ENCODE data around the gene LRIG1. TPM values are rescaled to one million over a fixed set of nuclear protein-coding genes. Genes with fewer than 3 reads are reported as not detected.
A peak's percentile ranks its signal among the peaks of the same experiment; 100 is the strongest.

The LRIG1 gene, protein sequence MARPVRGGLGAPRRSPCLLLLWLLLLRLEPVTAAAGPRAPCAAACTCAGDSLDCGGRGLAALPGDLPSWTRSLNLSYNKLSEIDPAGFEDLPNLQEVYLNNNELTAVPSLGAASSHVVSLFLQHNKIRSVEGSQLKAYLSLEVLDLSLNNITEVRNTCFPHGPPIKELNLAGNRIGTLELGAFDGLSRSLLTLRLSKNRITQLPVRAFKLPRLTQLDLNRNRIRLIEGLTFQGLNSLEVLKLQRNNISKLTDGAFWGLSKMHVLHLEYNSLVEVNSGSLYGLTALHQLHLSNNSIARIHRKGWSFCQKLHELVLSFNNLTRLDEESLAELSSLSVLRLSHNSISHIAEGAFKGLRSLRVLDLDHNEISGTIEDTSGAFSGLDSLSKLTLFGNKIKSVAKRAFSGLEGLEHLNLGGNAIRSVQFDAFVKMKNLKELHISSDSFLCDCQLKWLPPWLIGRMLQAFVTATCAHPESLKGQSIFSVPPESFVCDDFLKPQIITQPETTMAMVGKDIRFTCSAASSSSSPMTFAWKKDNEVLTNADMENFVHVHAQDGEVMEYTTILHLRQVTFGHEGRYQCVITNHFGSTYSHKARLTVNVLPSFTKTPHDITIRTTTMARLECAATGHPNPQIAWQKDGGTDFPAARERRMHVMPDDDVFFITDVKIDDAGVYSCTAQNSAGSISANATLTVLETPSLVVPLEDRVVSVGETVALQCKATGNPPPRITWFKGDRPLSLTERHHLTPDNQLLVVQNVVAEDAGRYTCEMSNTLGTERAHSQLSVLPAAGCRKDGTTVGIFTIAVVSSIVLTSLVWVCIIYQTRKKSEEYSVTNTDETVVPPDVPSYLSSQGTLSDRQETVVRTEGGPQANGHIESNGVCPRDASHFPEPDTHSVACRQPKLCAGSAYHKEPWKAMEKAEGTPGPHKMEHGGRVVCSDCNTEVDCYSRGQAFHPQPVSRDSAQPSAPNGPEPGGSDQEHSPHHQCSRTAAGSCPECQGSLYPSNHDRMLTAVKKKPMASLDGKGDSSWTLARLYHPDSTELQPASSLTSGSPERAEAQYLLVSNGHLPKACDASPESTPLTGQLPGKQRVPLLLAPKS
- 5.8 TPM for polyA plus RNA-seq (2013)

DNA sequence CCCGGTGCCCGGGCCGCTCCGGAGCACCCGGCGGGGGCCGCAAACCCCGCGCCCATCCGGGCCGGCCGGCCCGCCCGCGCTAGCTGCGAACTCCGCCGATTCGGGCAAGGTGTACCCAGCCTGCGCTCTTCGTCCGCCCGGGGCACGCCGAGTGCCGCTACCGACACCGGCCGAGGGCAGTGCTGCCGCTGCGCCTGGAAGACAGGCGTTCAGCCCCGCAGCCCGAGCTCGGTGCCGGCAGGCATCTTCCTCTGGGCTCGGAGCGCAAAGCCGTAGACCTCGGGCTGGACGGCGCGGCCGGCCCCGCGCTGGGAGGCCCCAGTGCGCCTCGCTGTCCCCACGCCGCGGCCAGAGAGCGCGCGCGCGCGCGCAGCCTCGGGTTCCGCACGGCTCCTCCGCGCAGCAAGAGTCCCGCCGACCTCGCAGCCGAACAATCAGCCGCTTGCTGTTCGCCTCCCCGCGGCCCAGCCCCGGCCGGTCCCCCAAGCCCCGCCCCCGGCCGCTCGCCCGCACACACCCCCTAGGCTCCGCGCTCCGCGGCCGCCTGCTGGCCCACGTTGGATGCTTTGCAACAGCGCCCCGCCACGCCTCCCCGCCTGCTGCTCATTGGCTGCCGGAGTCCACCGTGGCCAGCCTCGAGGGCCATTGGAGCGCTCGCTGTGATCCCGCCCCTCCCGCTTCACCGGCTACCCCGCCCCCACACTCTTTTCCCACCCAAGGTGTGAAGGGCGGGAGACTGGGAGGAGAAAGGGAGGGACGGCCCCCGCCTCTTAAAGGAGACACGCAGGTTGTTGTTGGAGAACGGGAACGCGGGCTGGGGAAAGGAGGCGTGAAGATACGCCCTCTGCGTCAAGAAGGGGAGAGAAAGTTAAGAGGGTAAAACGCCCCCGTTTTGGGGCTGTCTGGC, at the start of gene LRIG1:
Gene LRIG1, minus strand, starts transcription at position 447 of the 907 bp plus-strand sequence. CDS start 615 bp downstream, outside the sequence.
- CTCF ChIA-PET, result no interaction called here
- WGBS (ENCODE audit: insufficient coverage), result under 1% methylated on average over 81 of the region's 109 CpGs
- H3K4me3 ChIP-seq (ENCODE audit: control insufficient read depth in 1 of 7, extremely low read depth in 1 of 7, insufficient read depth in 4 of 7, low read depth in 2 of 7, low read length in 6 of 7), result peak within 1 kb of the TSS; percentile 64 to 89 (median 78)
- peaks cover 0 to 11% (median 0%) of the 10 kb centered on the region in 5 experiments for H3K27me3 ChIP-seq (replicated peaks in 2 of 5; ENCODE audit: control insufficient read depth in 4 of 5, insufficient read depth in 5 of 5, low read length in 4 of 5)
- POLR2A ChIA-PET, result interaction anchor here (2.0 kb wide), 1 partner anchor 17 kb away, joined by 8 read pairs; no protein-coding TSS in a partner anchor
- H3K36me3 ChIP-seq (ENCODE audit: control insufficient read depth in 4 of 4, insufficient read depth in 4 of 4, low read length in 3 of 4), result no peaks in the 10 kb centered on the region
- peak; percentile 96 to 98 (median 97) for DNase-seq
- no peak within 1 kb of the TSS for H3K27ac ChIP-seq (ENCODE audit: insufficient read depth in 1 of 2, low read depth in 1 of 2, low read length in 2 of 2, poor library complexity in 1 of 2, severe bottlenecking in 2 of 2)
- H3K9me3 ChIP-seq (ENCODE audit: control extremely low read depth in 1 of 5, control insufficient read depth in 4 of 5, insufficient read depth in 2 of 5, low read depth in 1 of 5, low read length in 4 of 5), result no peaks in the 10 kb centered on the region
- H3K4me1 ChIP-seq (ENCODE audit: control extremely low read depth in 1 of 4, control insufficient read depth in 4 of 4, insufficient read depth in 4 of 4, low read length in 3 of 4), result peaks cover 13 to 40% (median 19%) of the 10 kb centered on the region in 4 experiments

DNA sequence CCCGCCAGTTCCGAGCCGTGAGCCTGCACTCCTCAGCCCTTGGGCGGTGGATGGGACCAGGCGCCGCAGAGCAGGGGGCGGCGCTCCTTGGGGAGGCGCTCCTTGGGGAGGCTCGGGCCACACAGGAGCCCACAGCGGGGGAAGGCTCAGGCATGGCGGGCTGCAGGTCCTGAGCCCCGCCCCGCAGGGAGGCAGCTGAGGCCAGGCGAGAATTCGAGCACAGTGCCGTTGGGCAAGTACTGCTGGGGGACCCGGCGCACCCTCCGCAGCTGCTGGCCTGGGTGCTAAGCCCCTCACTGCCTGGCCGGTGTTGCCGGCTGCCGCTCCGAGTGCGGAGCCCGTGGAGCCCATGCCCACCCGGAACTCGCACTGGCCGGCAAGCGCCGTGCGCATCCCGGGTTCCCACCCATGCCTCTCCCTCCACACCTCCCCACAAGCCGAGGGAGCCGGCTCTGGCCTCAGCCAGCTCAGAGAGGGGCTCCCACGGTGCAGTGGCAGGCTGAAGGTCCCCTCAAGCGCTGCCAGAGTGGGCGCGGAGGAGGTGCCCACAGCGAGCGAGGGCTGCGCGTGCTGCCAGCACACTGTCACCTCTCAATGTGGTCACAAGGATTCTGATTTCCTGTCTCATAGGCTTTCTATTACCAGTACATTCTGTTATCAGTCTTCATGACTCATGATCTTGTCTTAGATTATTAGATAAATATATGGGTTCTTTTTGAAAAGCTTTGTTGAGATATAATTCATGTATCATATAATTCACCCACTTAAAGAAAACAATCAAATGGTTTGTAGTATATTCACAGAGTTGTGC, 44.0 kb upstream of the LRIG1 start:
- Histone ChIP-seq H3K36me3 (ENCODE audit: control insufficient read depth in 4 of 4, insufficient read depth in 4 of 4, low read length in 3 of 4) (no peaks in the 10 kb centered on the region), H3K27me3 (replicated peaks in 2 of 5; ENCODE audit: control insufficient read depth in 4 of 5, insufficient read depth in 5 of 5, low read length in 4 of 5) (no peaks in the 10 kb centered on the region), H3K9me3 (ENCODE audit: control extremely low read depth in 1 of 5, control insufficient read depth in 4 of 5, insufficient read depth in 2 of 5, low read depth in 1 of 5, low read length in 4 of 5) (no peaks in the 10 kb centered on the region), H3K4me3 (ENCODE audit: control insufficient read depth in 1 of 7, extremely low read depth in 1 of 7, insufficient read depth in 4 of 7, low read depth in 2 of 7, low read length in 6 of 7) (no peak overlapping the region), H3K4me1 (ENCODE audit: control extremely low read depth in 1 of 4, control insufficient read depth in 4 of 4, insufficient read depth in 4 of 4, low read length in 3 of 4) (no peaks in the 10 kb centered on the region), H3K27ac (ENCODE audit: insufficient read depth in 1 of 2, low read depth in 1 of 2, low read length in 2 of 2, poor library complexity in 1 of 2, severe bottlenecking in 2 of 2) (no peak overlapping the region)
- ChIA-PET CTCF (no interaction called here), POLR2A (interaction anchor here (0.6 kb wide), 1 partner anchor 259 kb away, joined by 3 read pairs; no protein-coding TSS in a partner anchor)
- WGBS (ENCODE audit: insufficient coverage), result over 99% methylated on average over 42 of the region's 43 CpGs
- DNase-seq, result no peak

DNA sequence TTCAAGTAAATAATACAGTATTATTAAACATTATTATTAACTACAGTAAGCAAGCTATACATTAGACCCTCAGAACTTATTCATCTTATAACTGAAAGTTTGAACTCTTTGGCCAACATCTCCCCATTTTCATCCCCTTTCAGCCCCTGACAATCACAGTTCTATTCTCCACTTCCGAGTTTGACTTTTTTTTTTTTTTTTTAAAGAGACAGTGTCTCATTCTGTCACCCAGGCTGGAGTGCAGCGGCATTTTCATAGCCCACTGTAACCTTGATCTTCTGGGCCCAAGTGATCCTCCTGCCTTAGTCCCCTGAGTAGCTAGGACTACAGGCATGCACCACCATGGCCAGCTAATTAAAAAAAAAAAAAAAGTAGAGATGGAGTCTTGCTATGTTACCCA, 41.3 kb upstream of the LRIG1 start:
- ChIA-PET CTCF (interaction anchor here (0.6 to 1.2 kb wide), 2 partner anchors 12 to 79 kb away, joined by 3 read pairs; no protein-coding TSS in a partner anchor), POLR2A (no interaction called here)
- no peak for DNase-seq
- Histone ChIP-seq H3K36me3 (ENCODE audit: control insufficient read depth in 4 of 4, insufficient read depth in 4 of 4, low read length in 3 of 4) (no peaks in the 10 kb centered on the region), H3K27me3 (replicated peaks in 2 of 5; ENCODE audit: control insufficient read depth in 4 of 5, insufficient read depth in 5 of 5, low read length in 4 of 5) (no peaks in the 10 kb centered on the region), H3K9me3 (ENCODE audit: control extremely low read depth in 1 of 5, control insufficient read depth in 4 of 5, insufficient read depth in 2 of 5, low read depth in 1 of 5, low read length in 4 of 5) (no peaks in the 10 kb centered on the region), H3K4me3 (ENCODE audit: control insufficient read depth in 1 of 7, extremely low read depth in 1 of 7, insufficient read depth in 4 of 7, low read depth in 2 of 7, low read length in 6 of 7) (no peak overlapping the region), H3K27ac (ENCODE audit: insufficient read depth in 1 of 2, low read depth in 1 of 2, low read length in 2 of 2, poor library complexity in 1 of 2, severe bottlenecking in 2 of 2) (no peak overlapping the region), H3K4me1 (ENCODE audit: control extremely low read depth in 1 of 4, control insufficient read depth in 4 of 4, insufficient read depth in 4 of 4, low read length in 3 of 4) (no peaks in the 10 kb centered on the region)
- 100% methylated on average over 1 of the region's 2 CpGs for WGBS (ENCODE audit: insufficient coverage)

DNA sequence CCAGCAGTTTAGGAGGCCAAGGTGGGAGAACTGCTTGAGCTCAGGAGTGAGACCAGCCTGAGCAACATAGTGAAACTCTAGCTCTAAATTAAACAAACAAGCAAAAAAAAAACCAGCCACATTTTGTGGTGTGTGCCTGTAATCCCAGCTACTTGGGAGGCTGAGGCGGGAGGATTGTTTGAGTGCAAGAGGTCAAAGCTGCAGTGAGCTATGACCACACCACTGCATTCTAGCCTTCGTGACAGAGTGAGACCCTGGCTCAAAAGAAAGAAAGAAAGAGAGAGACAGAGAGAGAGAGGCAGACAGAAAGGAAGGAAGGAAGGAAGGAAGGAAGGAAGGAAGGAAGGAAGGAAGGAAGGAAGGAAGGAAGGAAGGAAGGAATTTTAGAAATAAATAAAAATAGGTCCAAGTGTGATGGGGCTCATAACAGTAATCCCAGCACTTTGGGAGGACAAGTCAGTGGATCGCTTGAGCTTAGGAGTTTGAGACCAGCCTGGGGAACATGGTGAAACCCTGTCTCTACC, 38.7 kb upstream of the LRIG1 start:
- no peak for DNase-seq
- Histone ChIP-seq H3K36me3 (ENCODE audit: control insufficient read depth in 4 of 4, insufficient read depth in 4 of 4, low read length in 3 of 4) (no peaks in the 10 kb centered on the region), H3K27ac (ENCODE audit: insufficient read depth in 1 of 2, low read depth in 1 of 2, low read length in 2 of 2, poor library complexity in 1 of 2, severe bottlenecking in 2 of 2) (no peak overlapping the region), H3K4me3 (ENCODE audit: control insufficient read depth in 1 of 7, extremely low read depth in 1 of 7, insufficient read depth in 4 of 7, low read depth in 2 of 7, low read length in 6 of 7) (no peak overlapping the region), H3K27me3 (replicated peaks in 2 of 5; ENCODE audit: control insufficient read depth in 4 of 5, insufficient read depth in 5 of 5, low read length in 4 of 5) (no peaks in the 10 kb centered on the region), H3K4me1 (ENCODE audit: control extremely low read depth in 1 of 4, control insufficient read depth in 4 of 4, insufficient read depth in 4 of 4, low read length in 3 of 4) (no peaks in the 10 kb centered on the region), H3K9me3 (ENCODE audit: control extremely low read depth in 1 of 5, control insufficient read depth in 4 of 5, insufficient read depth in 2 of 5, low read depth in 1 of 5, low read length in 4 of 5) (no peaks in the 10 kb centered on the region)
- CTCF ChIA-PET, result no interaction called here
- WGBS (ENCODE audit: insufficient coverage), result 100% methylated on average over 2 of the region's 3 CpGs
- POLR2A ChIA-PET, result no interaction called here

DNA sequence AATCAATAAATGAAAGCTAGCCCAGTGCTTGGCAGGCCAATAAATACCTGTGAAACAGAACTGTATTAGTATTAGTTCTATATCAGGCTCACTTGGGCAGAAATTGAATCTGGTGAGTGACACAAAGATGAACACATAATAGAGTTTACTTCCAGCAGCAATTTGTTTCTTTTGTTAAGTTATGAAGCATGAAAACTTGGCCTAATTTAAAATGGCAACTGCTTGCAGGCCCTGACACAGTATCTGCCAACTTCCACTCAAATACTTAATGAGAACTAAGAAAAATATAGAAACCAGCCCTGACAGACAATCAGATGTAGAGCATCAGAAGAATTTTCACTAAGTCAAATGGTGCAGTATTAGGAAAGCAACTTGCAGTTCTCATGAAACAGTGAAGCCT, 37.6 kb upstream of the LRIG1 start:
- H3K4me1 ChIP-seq (ENCODE audit: control extremely low read depth in 1 of 4, control insufficient read depth in 4 of 4, insufficient read depth in 4 of 4, low read length in 3 of 4), result no peaks in the 10 kb centered on the region
- H3K9me3 ChIP-seq (ENCODE audit: control extremely low read depth in 1 of 5, control insufficient read depth in 4 of 5, insufficient read depth in 2 of 5, low read depth in 1 of 5, low read length in 4 of 5), result no peaks in the 10 kb centered on the region
- H3K4me3 ChIP-seq (ENCODE audit: control insufficient read depth in 1 of 7, extremely low read depth in 1 of 7, insufficient read depth in 4 of 7, low read depth in 2 of 7, low read length in 6 of 7), result no peak overlapping the region
- no peak overlapping the region for H3K27ac ChIP-seq (ENCODE audit: insufficient read depth in 1 of 2, low read depth in 1 of 2, low read length in 2 of 2, poor library complexity in 1 of 2, severe bottlenecking in 2 of 2)
- H3K27me3 ChIP-seq (replicated peaks in 2 of 5; ENCODE audit: control insufficient read depth in 4 of 5, insufficient read depth in 5 of 5, low read length in 4 of 5), result no peaks in the 10 kb centered on the region
- no peaks in the 10 kb centered on the region for H3K36me3 ChIP-seq (ENCODE audit: control insufficient read depth in 4 of 4, insufficient read depth in 4 of 4, low read length in 3 of 4)
- DNase-seq, result no peak
- ChIA-PET POLR2A (no interaction called here), CTCF (interaction anchor here (1.0 kb wide), 1 partner anchor 12 kb away, joined by 3 read pairs; no protein-coding TSS in a partner anchor)

DNA sequence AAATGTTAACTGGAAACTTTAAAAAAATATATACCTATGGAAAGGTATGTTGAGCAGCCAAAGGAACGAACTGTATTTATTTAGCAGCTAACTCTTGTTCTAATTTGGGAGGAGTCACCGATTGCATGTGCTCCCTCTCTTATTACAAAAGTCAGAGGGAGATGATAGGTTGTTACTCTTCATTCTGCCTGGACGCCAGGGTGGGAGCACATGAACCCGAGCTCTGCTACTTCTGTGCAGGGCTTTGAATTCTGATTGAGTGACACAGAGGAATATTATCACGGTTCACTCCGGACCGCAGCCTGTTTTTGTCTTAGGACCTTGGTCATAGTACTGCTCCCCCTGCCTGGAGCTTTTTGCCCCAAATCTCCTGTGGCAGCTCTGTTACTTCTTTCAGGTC, 36.9 kb upstream of the LRIG1 start:
- ChIA-PET CTCF (interaction anchor here (1.0 kb wide), 1 partner anchor 11 kb away, joined by 3 read pairs; no protein-coding TSS in a partner anchor), POLR2A (no interaction called here)
- H3K36me3 ChIP-seq (ENCODE audit: control insufficient read depth in 4 of 4, insufficient read depth in 4 of 4, low read length in 3 of 4), result no peaks in the 10 kb centered on the region
- no peak for DNase-seq
- H3K27ac ChIP-seq (ENCODE audit: insufficient read depth in 1 of 2, low read depth in 1 of 2, low read length in 2 of 2, poor library complexity in 1 of 2, severe bottlenecking in 2 of 2), result no peak overlapping the region
- H3K4me1 ChIP-seq (ENCODE audit: control extremely low read depth in 1 of 4, control insufficient read depth in 4 of 4, insufficient read depth in 4 of 4, low read length in 3 of 4), result no peaks in the 10 kb centered on the region
- no peaks in the 10 kb centered on the region for H3K9me3 ChIP-seq (ENCODE audit: control extremely low read depth in 1 of 5, control insufficient read depth in 4 of 5, insufficient read depth in 2 of 5, low read depth in 1 of 5, low read length in 4 of 5)
- H3K27me3 ChIP-seq (replicated peaks in 2 of 5; ENCODE audit: control insufficient read depth in 4 of 5, insufficient read depth in 5 of 5, low read length in 4 of 5), result no peaks in the 10 kb centered on the region
- no peak overlapping the region for H3K4me3 ChIP-seq (ENCODE audit: control insufficient read depth in 1 of 7, extremely low read depth in 1 of 7, insufficient read depth in 4 of 7, low read depth in 2 of 7, low read length in 6 of 7)
- 96% methylated on average over 6 of the region's 7 CpGs for WGBS (ENCODE audit: insufficient coverage)
